ENCODE data around the gene USP24.
"Not testable (repeated sequence)": the region's sequence is repeated elsewhere in the genome, so short reads cannot be mapped to it uniquely, and the experiment has no call there.

Gene USP24

GRCh38 chr1:55196433-55197035, 18.6 kb downstream of the USP24 start:
- no peak for DNase-seq (ENCODE audit: low read depth, low spot score)

GRCh38 chr1:55195521-55196233, 19.5 kb downstream of the USP24 start:
- DNase-seq (ENCODE audit: low read depth, low spot score) = no peak

- no peak for DNase-seq (ENCODE audit: low read depth, low spot score)
Measured at GRCh38 chr1:55194851-55195250, 20.3 kb downstream of the USP24 start.

- no peak for DNase-seq (ENCODE audit: low read depth, low spot score)
Measured at GRCh38 chr1:55192093-55192492, 23.1 kb downstream of the USP24 start.

- not testable (repeated sequence) for DNase-seq (ENCODE audit: low read depth, low spot score)
Measured at GRCh38 chr1:55191219-55191952, 23.8 kb downstream of the USP24 start.

GRCh38 chr1:55190109-55190508, 25.1 kb downstream of the USP24 start:
- DNase-seq (ENCODE audit: low read depth, low spot score) = no peak

GRCh38 chr1:55188909-55189308, 26.3 kb downstream of the USP24 start:
- DNase-seq (ENCODE audit: low read depth, low spot score) = no peak

GRCh38 chr1:55185832-55186231, 29.3 kb downstream of the USP24 start:
- no peak for DNase-seq (ENCODE audit: low read depth, low spot score)

GRCh38 chr1:55184859-55185258, 30.3 kb downstream of the USP24 start:
- DNase-seq (ENCODE audit: low read depth, low spot score) = no peak

GRCh38 chr1:55181666-55182065, 33.5 kb downstream of the USP24 start:
- DNase-seq (ENCODE audit: low read depth, low spot score) = no peak

GRCh38 chr1:55180075-55180670, 35.0 kb downstream of the USP24 start:
- no peak for DNase-seq (ENCODE audit: low read depth, low spot score)

GRCh38 chr1:55179177-55179835, 35.9 kb downstream of the USP24 start:
- DNase-seq (ENCODE audit: low read depth, low spot score) = no peak

GRCh38 chr1:55172687-55173086, 42.5 kb downstream of the USP24 start:
- no peak for DNase-seq (ENCODE audit: low read depth, low spot score)

GRCh38 chr1:55172272-55172671, 42.9 kb downstream of the USP24 start:
- no peak for DNase-seq (ENCODE audit: low read depth, low spot score)

GRCh38 chr1:55171694-55172093, 43.5 kb downstream of the USP24 start:
- DNase-seq (ENCODE audit: low read depth, low spot score) = no peak

- DNase-seq (ENCODE audit: low read depth, low spot score) = no peak
Measured at GRCh38 chr1:55170426-55170825, 44.7 kb downstream of the USP24 start.

GRCh38 chr1:55169126-55169525, 46.0 kb downstream of the USP24 start:
- DNase-seq (ENCODE audit: low read depth, low spot score) = no peak

GRCh38 chr1:55168353-55168752, 46.8 kb downstream of the USP24 start:
- no peak for DNase-seq (ENCODE audit: low read depth, low spot score)

- DNase-seq (ENCODE audit: low read depth, low spot score) = no peak
Measured at GRCh38 chr1:55167224-55167871, 47.8 kb downstream of the USP24 start.

GRCh38 chr1:55164906-55165305, 50.3 kb downstream of the USP24 start:
- DNase-seq (ENCODE audit: low read depth, low spot score) = no peak

GRCh38 chr1:55159571-55159970, 55.6 kb downstream of the USP24 start:
- no peak for DNase-seq (ENCODE audit: low read depth, low spot score)
